SK-N-DZ (cell line): Measurements from ENCODE around the gene ST8SIA3. TPM values are rescaled to one million over a fixed set of nuclear protein-coding genes. Genes with fewer than 3 reads are reported as not detected.

Source experiments
- DNase-seq: peaks from one replicate; pipeline ENCODE4 v3.0.0-alpha.2; 2015; ENCODE audit warnings: low spot score
- polyA plus RNA-seq, 2 experiments: library from polyadenylated mRNA; depleted of rRNA; stranded (reverse); fragments of >200 nt; gene quantifications; 2 replicates each; pipeline ENCODE4 v1.2.3, GENCODE V29; 2014

Gene ST8SIA3, protein sequence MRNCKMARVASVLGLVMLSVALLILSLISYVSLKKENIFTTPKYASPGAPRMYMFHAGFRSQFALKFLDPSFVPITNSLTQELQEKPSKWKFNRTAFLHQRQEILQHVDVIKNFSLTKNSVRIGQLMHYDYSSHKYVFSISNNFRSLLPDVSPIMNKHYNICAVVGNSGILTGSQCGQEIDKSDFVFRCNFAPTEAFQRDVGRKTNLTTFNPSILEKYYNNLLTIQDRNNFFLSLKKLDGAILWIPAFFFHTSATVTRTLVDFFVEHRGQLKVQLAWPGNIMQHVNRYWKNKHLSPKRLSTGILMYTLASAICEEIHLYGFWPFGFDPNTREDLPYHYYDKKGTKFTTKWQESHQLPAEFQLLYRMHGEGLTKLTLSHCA
- 2.1 and 2.4 TPM in 2 replicates for polyA plus RNA-seq (2014; cell fraction: cytosol; rRNA removed)
- polyA plus RNA-seq (2014; cell fraction: nucleus; rRNA removed), result 3.0 and 15.7 TPM in 2 replicates

DNA sequence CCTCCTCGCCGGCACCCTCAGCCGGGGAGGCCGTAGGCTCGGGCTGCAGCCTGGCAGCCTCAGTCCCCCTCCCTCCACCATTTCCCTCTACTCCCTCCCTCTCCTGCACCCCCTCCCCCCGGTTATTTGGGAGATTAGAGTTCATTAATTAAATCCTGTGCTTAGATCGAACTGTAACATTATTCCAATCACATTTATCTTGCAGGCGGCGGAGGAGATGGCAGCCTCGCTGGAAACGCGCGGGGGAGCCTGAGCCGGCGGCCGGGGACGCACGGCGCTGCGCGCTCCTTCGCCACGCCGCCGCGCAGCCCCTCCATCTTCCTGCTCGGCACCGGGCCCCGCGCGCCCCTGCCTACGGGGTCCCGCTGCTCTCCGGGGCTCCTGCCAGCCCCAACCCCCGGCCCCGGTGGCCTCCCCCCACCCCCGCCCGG, at the start of gene ST8SIA3:
ST8SIA3 (plus strand) TSS at position 287 of the 431 bp plus-strand sequence. CDS start 290 bp downstream, outside the sequence.
- DNase-seq, result peak; percentile 8

GRCh38 chr18:57311472-57311871, 40.9 kb upstream of the ST8SIA3 start:
- DNase-seq, result peak; percentile 11

- no peak for DNase-seq
Measured at GRCh38 chr18:57312346-57313144, 39.8 kb upstream of the ST8SIA3 start.

GRCh38 chr18:57320603-57321002, 31.8 kb upstream of the ST8SIA3 start:
- no peak for DNase-seq

GRCh38 chr18:57325491-57326166, 26.7 kb upstream of the ST8SIA3 start:
- DNase-seq, result no peak

DNA sequence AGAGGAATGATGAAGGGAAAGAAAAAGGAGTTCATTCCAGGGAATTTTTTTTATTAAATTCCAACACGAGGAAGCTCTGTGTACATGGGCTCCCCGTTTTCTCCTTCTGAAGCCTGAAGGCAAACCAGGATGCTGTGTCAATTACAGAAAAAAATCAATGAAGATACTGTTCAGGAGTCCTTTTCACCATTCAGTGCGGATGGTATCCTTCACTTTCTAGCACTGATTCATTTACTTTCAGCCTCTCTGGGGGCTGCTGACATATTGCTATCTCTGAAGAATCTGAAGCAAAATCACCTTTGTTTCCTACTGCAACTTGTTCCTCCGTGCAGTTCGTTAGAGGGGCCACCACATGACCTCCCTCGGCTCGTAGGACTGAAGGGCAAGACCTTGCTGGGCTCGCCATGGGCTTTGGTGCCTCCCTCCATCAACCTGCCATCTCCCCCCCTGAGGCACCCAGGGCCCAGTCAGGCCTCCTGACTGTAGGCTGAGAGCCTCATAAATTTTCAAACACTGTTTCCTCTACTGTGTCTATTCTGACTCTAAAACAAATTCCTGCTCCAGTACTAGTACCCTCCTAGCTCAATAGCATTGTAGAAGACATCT, 25.5 kb upstream of the ST8SIA3 start:
- DNase-seq, result peak; percentile 49

- DNase-seq, result no peak
Measured at GRCh38 chr18:57328665-57329064, 23.7 kb upstream of the ST8SIA3 start.

DNA sequence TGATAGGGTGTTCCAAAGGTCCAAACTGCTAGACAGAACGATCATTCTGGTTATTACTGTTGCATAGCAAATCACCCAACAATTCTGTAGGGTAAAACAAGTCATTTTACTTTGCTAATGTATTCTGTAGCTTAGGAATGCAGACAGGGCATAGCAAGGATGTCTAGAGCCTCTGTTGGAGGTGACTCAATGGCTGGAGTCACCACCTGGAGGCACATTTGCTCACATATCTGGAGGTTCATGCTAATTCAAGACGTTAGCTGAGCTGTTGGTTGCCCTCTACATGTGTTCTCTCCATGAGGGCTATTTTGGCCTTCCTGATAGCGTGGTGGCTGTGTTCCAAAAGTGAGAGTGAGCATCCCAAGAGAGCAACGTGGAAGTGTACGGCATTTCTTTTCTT, 22.5 kb upstream of the ST8SIA3 start:
- no peak for DNase-seq

DNA sequence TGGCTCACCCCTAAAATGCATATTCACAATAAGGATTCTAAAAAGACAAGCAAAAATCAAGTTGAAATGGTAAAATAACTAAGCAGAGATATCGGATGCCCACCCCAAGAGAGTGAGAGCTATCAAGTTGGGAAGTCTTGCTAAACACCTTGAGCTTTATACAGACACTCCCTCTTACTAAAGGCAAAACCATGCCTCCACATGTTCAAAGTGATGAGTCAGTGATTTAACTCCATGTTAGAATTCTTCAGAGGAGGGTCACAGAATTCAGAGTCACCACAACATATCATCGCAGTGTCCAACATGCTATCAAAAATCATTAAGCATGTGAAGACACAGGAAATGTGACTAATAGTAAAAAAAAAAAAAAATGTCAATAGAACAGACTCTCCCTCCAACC, 20.6 kb upstream of the ST8SIA3 start:
- DNase-seq, result no peak

DNA sequence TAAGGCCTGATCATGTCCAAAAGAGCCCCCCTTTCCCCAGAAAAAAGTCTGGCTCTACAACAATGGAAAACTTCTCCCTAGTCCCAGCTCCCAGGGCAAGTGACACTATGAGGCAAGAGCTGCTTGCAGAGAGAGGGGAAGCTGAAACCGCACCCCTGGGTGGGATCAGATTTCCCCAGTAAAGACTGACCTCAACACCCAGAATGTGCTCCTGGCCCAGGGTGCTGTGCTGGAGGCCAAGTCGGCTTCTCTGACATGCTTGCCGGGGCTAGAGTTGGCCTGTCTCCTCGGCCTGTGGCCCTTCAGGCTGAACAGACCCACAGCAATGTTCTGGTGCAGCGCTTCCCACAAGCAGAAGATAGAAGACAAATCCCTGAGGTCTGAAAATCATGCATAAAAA, 18.4 kb upstream of the ST8SIA3 start:
- no peak for DNase-seq

DNA sequence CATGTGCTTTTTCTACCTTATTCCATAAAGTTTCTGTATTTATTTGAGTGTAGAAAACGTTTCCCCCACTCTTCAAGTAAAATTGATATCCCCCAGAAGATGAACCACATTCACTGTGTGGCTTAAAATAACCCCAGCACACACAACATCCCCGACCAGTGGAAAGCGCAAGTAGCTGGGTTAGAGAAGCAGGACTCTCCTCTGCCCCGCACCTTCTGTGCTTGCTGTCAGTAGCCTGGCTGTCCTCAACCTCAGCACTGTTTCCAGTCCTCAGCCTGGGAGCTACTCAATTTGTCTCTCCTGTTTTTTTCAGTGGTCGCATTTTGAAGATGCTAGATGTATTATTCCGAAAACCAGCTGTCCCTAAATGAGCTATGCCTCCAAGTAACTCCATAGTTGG, 18.0 kb upstream of the ST8SIA3 start:
- DNase-seq, result no peak

DNA sequence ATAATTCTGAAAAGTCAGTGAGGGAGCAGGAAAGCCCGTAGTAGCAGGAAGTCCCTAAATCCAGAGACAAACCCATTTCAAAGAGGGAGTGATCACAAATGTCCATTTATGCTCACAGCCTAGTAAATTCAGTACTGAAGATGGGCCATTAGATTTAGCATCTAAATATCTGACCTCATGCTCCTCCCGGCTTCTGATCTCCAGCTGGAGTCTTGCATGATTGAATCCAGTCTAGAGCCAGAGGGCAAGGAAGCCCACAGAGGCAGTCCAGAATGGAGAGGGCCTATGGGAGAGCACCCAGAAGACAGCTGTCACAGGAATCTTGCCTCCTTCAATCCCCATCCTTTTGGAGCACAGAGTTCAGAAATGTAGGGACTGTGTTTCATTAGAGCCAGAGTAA, 16.0 kb upstream of the ST8SIA3 start:
- DNase-seq, result no peak

DNA sequence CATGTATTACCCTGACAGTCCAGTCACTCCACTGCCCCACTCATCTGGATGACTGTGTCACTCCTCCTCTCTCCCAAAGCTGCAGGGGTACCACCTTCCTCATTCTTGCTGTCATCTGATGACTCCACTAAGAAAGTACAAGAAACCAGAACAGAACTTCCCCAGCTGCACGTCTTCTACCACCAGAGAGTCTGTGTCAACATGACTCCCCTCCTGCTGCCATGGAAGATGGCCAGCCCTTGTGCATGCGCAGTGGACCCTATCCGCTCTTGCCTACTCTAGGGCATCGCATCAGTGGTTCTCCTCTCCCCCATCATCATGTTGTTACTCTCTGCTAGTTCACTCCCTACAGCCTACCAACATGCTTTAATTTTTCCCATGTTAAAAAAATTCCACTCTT, 14.5 kb upstream of the ST8SIA3 start:
- DNase-seq, result no peak

DNA sequence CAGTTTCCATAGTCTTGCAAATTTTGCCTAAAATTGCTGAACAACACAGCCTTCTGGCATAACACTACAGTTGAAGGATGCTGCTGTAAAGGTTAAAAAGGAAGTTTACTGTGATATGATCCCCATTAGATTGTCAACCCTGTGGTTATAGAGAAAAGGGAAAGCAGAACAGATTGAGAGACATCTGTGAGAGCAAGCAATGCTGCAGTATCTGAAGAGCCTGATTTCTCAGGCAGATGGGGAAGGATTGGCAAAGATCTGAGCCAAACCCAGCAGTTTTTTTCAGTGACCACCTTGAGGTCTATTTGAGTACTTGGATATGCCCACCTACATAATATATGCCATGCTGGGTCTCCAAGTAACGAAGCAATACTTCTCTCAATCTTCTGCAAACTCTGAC, 8.5 kb upstream of the ST8SIA3 start:
- DNase-seq, result no peak

- DNase-seq, result no peak
Measured at GRCh38 chr18:57346876-57347275, 5.5 kb upstream of the ST8SIA3 start.

GRCh38 chr18:57347784-57348183, 4.6 kb upstream of the ST8SIA3 start:
- no peak for DNase-seq

GRCh38 chr18:57352761-57353136, 392 bp downstream of the ST8SIA3 start:
- peak; percentile 55 for DNase-seq

- DNase-seq, result peak; percentile 77
Measured at GRCh38 chr18:57353137-57353939, 981 bp downstream of the ST8SIA3 start.

GRCh38 chr18:57353940-57354461, 1.6 kb downstream of the ST8SIA3 start:
- peak; percentile 52 for DNase-seq

- no peak for DNase-seq
Measured at GRCh38 chr18:57359433-57359832, 7.1 kb downstream of the ST8SIA3 start.

GRCh38 chr18:57362714-57363113, 10.4 kb downstream of the ST8SIA3 start:
- DNase-seq, result no peak
